ENCODE measurements around the gene KCTD2.

DNA sequence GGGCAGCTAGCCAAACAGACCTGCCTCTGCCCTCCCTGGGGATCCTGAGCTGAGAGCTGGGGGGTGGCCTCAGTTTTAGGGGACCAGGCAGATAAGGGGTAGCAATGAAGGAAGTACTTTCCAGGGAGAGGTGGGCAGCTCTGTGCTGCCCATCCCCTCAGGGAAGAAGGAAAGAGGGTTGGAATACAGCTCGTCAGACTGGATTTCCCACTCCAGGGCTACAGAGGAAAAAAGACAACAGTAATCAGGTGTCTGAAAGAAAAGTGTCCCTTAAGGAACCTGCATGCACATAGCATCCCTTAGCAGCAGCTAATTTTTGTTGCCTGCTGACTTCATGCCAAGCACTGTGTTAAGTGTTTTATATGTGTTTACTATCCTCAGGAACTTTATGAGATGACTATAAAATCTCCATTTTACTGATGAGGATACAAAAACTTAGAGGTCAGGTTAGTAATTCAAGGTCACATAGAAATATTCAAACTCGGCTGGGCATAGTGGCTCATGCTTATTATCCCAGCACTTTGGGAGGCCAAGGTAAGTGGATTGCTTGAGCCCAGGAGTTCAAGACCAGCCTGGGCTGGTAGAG lies 37.8 kb upstream of the KCTD2 start:
- TF ChIP-seq, protein P1, sequence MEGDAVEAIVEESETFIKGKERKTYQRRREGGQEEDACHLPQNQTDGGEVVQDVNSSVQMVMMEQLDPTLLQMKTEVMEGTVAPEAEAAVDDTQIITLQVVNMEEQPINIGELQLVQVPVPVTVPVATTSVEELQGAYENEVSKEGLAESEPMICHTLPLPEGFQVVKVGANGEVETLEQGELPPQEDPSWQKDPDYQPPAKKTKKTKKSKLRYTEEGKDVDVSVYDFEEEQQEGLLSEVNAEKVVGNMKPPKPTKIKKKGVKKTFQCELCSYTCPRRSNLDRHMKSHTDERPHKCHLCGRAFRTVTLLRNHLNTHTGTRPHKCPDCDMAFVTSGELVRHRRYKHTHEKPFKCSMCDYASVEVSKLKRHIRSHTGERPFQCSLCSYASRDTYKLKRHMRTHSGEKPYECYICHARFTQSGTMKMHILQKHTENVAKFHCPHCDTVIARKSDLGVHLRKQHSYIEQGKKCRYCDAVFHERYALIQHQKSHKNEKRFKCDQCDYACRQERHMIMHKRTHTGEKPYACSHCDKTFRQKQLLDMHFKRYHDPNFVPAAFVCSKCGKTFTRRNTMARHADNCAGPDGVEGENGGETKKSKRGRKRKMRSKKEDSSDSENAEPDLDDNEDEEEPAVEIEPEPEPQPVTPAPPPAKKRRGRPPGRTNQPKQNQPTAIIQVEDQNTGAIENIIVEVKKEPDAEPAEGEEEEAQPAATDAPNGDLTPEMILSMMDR (conservative IDR thresholded peaks at IDR 0.05; ENCODE audit: low read length) = no peak
- no peak for TF ChIP-seq EZH2phosphoT487 (IDR thresholded peaks at IDR 0.05; ENCODE audit: borderline replicate concordance)

All from Loucy (cell line).